Measurements from ENCODE around the gene ENGASE.

DNA sequence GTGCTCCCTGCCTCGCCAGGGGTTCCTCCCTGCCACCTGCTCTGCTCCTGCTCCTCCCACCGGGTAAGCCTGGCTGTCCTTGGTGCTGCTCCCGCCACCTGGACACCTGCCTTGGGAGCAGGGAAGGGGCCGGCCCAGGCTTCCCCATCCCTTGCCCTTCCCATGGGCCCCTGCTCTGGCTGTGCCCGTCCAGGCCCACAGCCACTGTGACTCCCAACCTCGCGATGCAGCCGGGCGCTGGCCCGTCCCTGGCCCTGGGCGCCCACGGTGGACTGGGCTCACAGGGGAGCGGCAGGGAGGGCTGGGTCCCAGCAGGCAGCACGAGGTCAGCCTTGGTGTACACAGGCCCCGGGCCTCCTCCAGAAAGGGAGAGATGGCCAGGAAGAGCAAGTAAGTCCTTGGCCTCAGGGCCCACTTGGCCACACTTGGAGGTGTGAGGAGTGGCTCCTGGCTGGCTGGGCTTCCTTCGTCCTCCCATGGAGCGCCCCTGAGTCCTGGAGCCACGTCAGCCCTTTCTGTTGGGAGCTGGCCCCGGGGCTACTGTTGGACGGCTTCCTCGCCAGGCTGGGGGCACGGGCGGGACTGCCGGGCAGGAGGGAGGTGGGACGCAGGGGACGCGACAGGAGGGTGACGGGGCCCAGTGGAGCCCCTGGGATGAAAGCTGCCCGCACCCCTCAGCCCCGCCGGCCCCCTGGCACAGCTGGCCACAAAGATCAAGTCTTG, 15.3 kb downstream of the ENGASE start:
- TF ChIP-seq, protein P1, sequence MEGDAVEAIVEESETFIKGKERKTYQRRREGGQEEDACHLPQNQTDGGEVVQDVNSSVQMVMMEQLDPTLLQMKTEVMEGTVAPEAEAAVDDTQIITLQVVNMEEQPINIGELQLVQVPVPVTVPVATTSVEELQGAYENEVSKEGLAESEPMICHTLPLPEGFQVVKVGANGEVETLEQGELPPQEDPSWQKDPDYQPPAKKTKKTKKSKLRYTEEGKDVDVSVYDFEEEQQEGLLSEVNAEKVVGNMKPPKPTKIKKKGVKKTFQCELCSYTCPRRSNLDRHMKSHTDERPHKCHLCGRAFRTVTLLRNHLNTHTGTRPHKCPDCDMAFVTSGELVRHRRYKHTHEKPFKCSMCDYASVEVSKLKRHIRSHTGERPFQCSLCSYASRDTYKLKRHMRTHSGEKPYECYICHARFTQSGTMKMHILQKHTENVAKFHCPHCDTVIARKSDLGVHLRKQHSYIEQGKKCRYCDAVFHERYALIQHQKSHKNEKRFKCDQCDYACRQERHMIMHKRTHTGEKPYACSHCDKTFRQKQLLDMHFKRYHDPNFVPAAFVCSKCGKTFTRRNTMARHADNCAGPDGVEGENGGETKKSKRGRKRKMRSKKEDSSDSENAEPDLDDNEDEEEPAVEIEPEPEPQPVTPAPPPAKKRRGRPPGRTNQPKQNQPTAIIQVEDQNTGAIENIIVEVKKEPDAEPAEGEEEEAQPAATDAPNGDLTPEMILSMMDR (IDR thresholded peaks at IDR 0.05), result no peak
- TF ChIP-seq POLR2A (IDR thresholded peaks at IDR 0.05), result no peak

All from body of pancreas (tissue), 4 donors.